Stomach (tissue), 9 donors: ENCODE data around the gene RNF130. TPM values are rescaled to one million over a fixed set of nuclear protein-coding genes. Genes with fewer than 3 reads are reported as not detected.
"Not testable (repeated sequence)": the region's sequence is repeated elsewhere in the genome, so short reads cannot be mapped to it uniquely, and the experiment has no call there.

Experiments used
- DNase-seq, 2 donors: peaks; one replicate each; pipeline versions ENCODE4 v3.0.0 to v3.0.0-alpha.2; 2013 to 2019
- H3K27ac ChIP-seq, 5 donors: fragments of 200-600 bp in 4 of 5; sonication (generic) in 4 of 5; one replicate each; pipeline ENCODE4 v1.5.1; 2013 to 2019; ENCODE audit warnings: mild to moderate bottlenecking in 1 of 5, moderate library complexity in 1 of 5
- H3K27me3 ChIP-seq, 3 donors: fragments of 200-600 bp; sonication (generic); one replicate each; pipeline ENCODE4 v1.5.1; 2017 to 2019; ENCODE audit warnings: mixed run types in 1 of 3
- H3K36me3 ChIP-seq, 4 donors: fragments of 200-600 bp; sonication (generic); 1 replicate in 3 of 4; 2 replicates in 1 of 4; pipeline ENCODE4 v1.5.1; 2016 to 2019
- H3K4me1 ChIP-seq, 4 donors: fragments of 200-600 bp; sonication (generic); one replicate each; pipeline ENCODE4 v1.5.1; 2016 to 2019
- H3K4me3 ChIP-seq, 4 donors: fragments of 200-600 bp; sonication (generic) in 3 of 4; one replicate each; pipeline ENCODE4 v1.5.1; 2016 to 2019; ENCODE audit warnings: mild to moderate bottlenecking in 1 of 4
- H3K9me3 ChIP-seq, 4 donors: fragments of 200-600 bp; sonication (generic); one replicate each; pipeline ENCODE4 v1.5.1; 2016 to 2019
- CTCF ChIP-seq, 7 experiments: fragments of 450-650 bp in 4 of 7; fragments of 200-600 bp in 3 of 7; sonication (generic) in 3 of 7; IDR thresholded peaks; one replicate each; pipeline ENCODE4 v1.5.1; 2016 to 2019; ENCODE audit warnings: antibody characterized with exemption in 7 of 7, control low read depth in 2 of 7, mild to moderate bottlenecking in 1 of 7
- EP300 ChIP-seq: sonication (generic); formaldehyde crosslinking; IDR thresholded peaks from one replicate; pipeline ENCODE4 v1.6.1; 2017; ENCODE audit warnings: antibody characterized with exemption
- POLR2A ChIP-seq, 4 donors: fragments of 450-650 bp; IDR thresholded peaks; one replicate each; pipeline ENCODE4 v1.6.1; 2016; ENCODE audit warnings: antibody characterized with exemption in 4 of 4, control low read depth in 2 of 4, mild to moderate bottlenecking in 1 of 4, moderate library complexity in 1 of 4
- POLR2AphosphoS5 ChIP-seq, 3 donors: sonication (generic); formaldehyde crosslinking; IDR thresholded peaks; one replicate each; pipeline ENCODE4 v1.6.1; 2016; ENCODE audit warnings: antibody characterized with exemption in 3 of 3
- WGBS, 5 donors: extraction: QIAGEN DNeasy Blood & Tissue Kit in 3 of 5; methylation state at CpG; one replicate each; pipeline versions ENCODE4 v1.1.5 to v1.1.7; 2013 to 2018; 5-methylcytosine and 5-hydroxymethylcytosine counted together
- intact Hi-C: fragments of 100-400 bp; cut with DNase I; formaldehyde crosslinking; loops from one replicate; pipeline ENCODE4 v1.15.1; 2023; ENCODE audit warnings: low total_unique reads
- polyA plus RNA-seq, 3 donors: library from polyadenylated mRNA; stranded (reverse); fragments of 200-250 nt; gene quantifications; one replicate each; pipeline ENCODE4 v1.2.3, GENCODE V29; 2013
- total RNA-seq, 5 donors: library from RNA; depleted of rRNA; stranded (reverse); fragments of >200 nt; gene quantifications; one replicate each; pipeline versions ENCODE4 v1.1.0 to v1.2.3, GENCODE V29; 2014 to 2016
- donor health status: healthy with polysubstance abuse.
- donor health status: Bipolar disorder and iron deficiency.
- donor health status: healthy.

The RNF130 gene
- total and polyA plus RNA-seq, 8 donors, result 27.0 to 87.8 (median 56.1) TPM

GRCh38 chr5:180020176-180020575 lies 51.4 kb downstream of the RNF130 start:
- no peak for DNase-seq
- Histone ChIP-seq H3K27me3 (no peaks in the 10 kb centered on the region), H3K36me3 (peaks cover 0 to 14% (median 5%) of the 10 kb centered on the region in 4 donors), H3K4me3 (no peak overlapping the region), H3K27ac (no peak overlapping the region), H3K9me3 (no peaks in the 10 kb centered on the region), H3K4me1 (peaks cover 0 to 6% (median 0%) of the 10 kb centered on the region in 4 donors)
- intact Hi-C loops, result no loop called here
- TF ChIP-seq POLR2AphosphoS5 (IDR thresholded peaks at IDR 0.05), result no peak
- no peak for TF ChIP-seq EP300
- TF ChIP-seq POLR2A (IDR thresholded peaks at IDR 0.05), result no peak
- no peak for TF ChIP-seq CTCF (IDR thresholded peaks at IDR 0.05)
- WGBS, 5 donors, result 81 to 96% (median 94%) methylated on average over 14 to 15 of the region's 15 CpGs

- H3K4me3 ChIP-seq, result no peak overlapping the region
- no peaks in the 10 kb centered on the region for H3K4me1 ChIP-seq
- TF ChIP-seq EP300 (no peak), POLR2AphosphoS5 (IDR thresholded peaks at IDR 0.05) (no peak), CTCF (IDR thresholded peaks at IDR 0.05) (no peak), POLR2A (IDR thresholded peaks at IDR 0.05) (no peak)
- H3K36me3 ChIP-seq, result peaks cover 0 to 20% (median 5%) of the 10 kb centered on the region in 4 donors
- no peak overlapping the region for H3K27ac ChIP-seq
- no peak for DNase-seq
- 87 to 94% (median 93%) methylated on average over 5 of the region's 5 CpGs for whole genome bisulfite sequencing, 5 donors
- H3K9me3 ChIP-seq, result no peaks in the 10 kb centered on the region
- H3K27me3 ChIP-seq, result no peaks in the 10 kb centered on the region
- intact Hi-C loops, result no loop called here
Measured at GRCh38 chr5:180018347-180019060, 53.1 kb downstream of the RNF130 start.

- not testable (repeated sequence) for H3K9me3 ChIP-seq
Measured at GRCh38 chr5:180015523-180015922, 56.0 kb downstream of the RNF130 start.

GRCh38 chr5:180013678-180014077 lies 57.9 kb downstream of the RNF130 start:
- H3K27ac ChIP-seq, result no peak overlapping the region
- intact Hi-C loops, result no loop called here
- H3K27me3 ChIP-seq, result no peaks in the 10 kb centered on the region
- no peaks in the 10 kb centered on the region for H3K9me3 ChIP-seq
- 43 to 71% (median 46%) methylated on average over 1 of the region's 1 CpG for WGBS, 5 donors
- H3K4me1 ChIP-seq, result no peaks in the 10 kb centered on the region
- TF ChIP-seq POLR2AphosphoS5 (IDR thresholded peaks at IDR 0.05), result no peak
- no peak for TF ChIP-seq CTCF (IDR thresholded peaks at IDR 0.05)
- no peak for TF ChIP-seq POLR2A (IDR thresholded peaks at IDR 0.05)
- TF ChIP-seq EP300, result no peak
- H3K36me3 ChIP-seq, result peaks cover 0 to 37% (median 26%) of the 10 kb centered on the region in 4 donors
- DNase-seq, result no peak
- H3K4me3 ChIP-seq, result no peak overlapping the region

More at GRCh38 chr5:180015523-180015922, 56.0 kb downstream of the RNF130 start:
- H3K27me3 ChIP-seq, H3K4me1 ChIP-seq, H3K4me3 ChIP-seq, H3K27ac ChIP-seq, DNase-seq, intact Hi-C loops: not testable (repeated sequence)
- 92 to 100% (median 96%) methylated on average over 1 of the region's 1 CpG for WGBS, 5 donors
- peaks cover 0 to 43% (median 28%) of the 10 kb centered on the region in 4 donors for H3K36me3 ChIP-seq

GRCh38 chr5:180012316-180012715 lies 59.2 kb downstream of the RNF130 start:
- no peaks in the 10 kb centered on the region for H3K27me3 ChIP-seq
- intact Hi-C loops, result no loop called here
- no peak overlapping the region for H3K4me3 ChIP-seq
- peaks cover 0 to 37% (median 26%) of the 10 kb centered on the region in 4 donors for H3K36me3 ChIP-seq
- no peaks in the 10 kb centered on the region for H3K9me3 ChIP-seq
- no peak overlapping the region for H3K27ac ChIP-seq
- TF ChIP-seq POLR2A (IDR thresholded peaks at IDR 0.05) (no peak), CTCF (IDR thresholded peaks at IDR 0.05) (no peak), POLR2AphosphoS5 (IDR thresholded peaks at IDR 0.05) (no peak), EP300 (no peak)
- 22 to 58% (median 33%) methylated on average over 2 of the region's 2 CpGs for WGBS, 5 donors
- H3K4me1 ChIP-seq, result peaks cover 0 to 13% (median 4%) of the 10 kb centered on the region in 4 donors
- DNase-seq, result no peak
